HFFc6 (cell line): ENCODE results near the gene CTSE. TPM values are rescaled to one million over a fixed set of nuclear protein-coding genes. Genes with fewer than 3 reads are reported as not detected.

ENCODE experiments used
- DNase-seq: peaks from one replicate; pipeline ENCODE4 v3.0.0-alpha.2; 2018
- H3K27ac Mint-ChIP-seq: 2 replicates; pipeline ENCODE4 v1.8.0; 2020; ENCODE audit warnings: mild to moderate bottlenecking, mixed read lengths
- H3K27me3 Mint-ChIP-seq: 2 replicates; pipeline ENCODE4 v1.8.0; 2021; ENCODE audit warnings: mild to moderate bottlenecking, moderate library complexity, mixed read lengths; ENCODE audit not compliant: insufficient read depth
- H3K36me3 Mint-ChIP-seq: 2 replicates; pipeline ENCODE4 v1.8.0; 2021; ENCODE audit warnings: low read depth, mixed read lengths
- H3K4me1 Mint-ChIP-seq: 2 replicates; pipeline ENCODE4 v1.8.0; 2020; ENCODE audit warnings: low read depth, mixed read lengths
- H3K4me3 Mint-ChIP-seq: 2 replicates; pipeline ENCODE4 v1.8.0; 2020; ENCODE audit warnings: mild to moderate bottlenecking, moderate library complexity, mixed read lengths
- H3K9me3 Mint-ChIP-seq: 2 replicates; pipeline ENCODE4 v1.8.0; 2020; ENCODE audit warnings: mild to moderate bottlenecking, mixed read lengths
- total RNA-seq, 6 experiments: library from RNA; stranded (reverse); fragmentation: NEBNext Ultra II Directional; extraction: Animal tissue kit (Norgen Biotek cat#: 25700); gene quantifications; 2 replicates in 1 of 6; 3 replicates in 5 of 6; pipeline ENCODE4 v1.2.3, GENCODE V29; 2021
- TF ChIP-seq, protein P1 (sequence below): fragments of 200-600 bp; sonication (generic); IDR thresholded peaks from 2 replicates; pipeline ENCODE4 v1.5.0; 2021; ENCODE audit warnings: antibody characterized with exemption, mild to moderate bottlenecking

CTSE gene
- total RNA-seq, 6 experiments from 2014 or later: not detected

DNA sequence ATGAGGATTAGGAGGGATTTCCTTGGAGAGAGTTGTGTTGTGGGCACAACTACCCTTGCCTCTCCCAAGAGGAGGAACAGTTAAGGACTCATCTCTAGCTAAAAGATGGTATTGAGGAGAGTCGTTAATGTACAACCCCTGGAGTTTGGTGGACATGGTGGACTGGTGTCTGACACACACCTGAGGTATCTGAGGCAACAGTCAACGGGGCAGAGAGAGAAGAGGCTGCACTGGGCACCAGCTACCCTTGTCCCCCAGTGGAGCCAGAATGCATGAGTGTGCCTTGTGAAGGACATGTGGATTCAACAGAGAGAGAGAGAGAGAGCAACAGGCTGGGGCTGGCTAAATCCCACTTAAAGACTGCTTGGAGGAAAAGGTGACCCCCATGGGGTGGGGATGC is 33.5 kb downstream of the CTSE start:
- TF ChIP-seq, protein P1, sequence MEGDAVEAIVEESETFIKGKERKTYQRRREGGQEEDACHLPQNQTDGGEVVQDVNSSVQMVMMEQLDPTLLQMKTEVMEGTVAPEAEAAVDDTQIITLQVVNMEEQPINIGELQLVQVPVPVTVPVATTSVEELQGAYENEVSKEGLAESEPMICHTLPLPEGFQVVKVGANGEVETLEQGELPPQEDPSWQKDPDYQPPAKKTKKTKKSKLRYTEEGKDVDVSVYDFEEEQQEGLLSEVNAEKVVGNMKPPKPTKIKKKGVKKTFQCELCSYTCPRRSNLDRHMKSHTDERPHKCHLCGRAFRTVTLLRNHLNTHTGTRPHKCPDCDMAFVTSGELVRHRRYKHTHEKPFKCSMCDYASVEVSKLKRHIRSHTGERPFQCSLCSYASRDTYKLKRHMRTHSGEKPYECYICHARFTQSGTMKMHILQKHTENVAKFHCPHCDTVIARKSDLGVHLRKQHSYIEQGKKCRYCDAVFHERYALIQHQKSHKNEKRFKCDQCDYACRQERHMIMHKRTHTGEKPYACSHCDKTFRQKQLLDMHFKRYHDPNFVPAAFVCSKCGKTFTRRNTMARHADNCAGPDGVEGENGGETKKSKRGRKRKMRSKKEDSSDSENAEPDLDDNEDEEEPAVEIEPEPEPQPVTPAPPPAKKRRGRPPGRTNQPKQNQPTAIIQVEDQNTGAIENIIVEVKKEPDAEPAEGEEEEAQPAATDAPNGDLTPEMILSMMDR: no peak
- H3K36me3 Mint-ChIP-seq: peaks cover 10% of the 10 kb centered on the region
- H3K4me3 Mint-ChIP-seq: no peak overlapping the region
- DNase-seq: no peak
- H3K9me3 Mint-ChIP-seq: no peaks in the 10 kb centered on the region
- no peak overlapping the region for H3K27ac Mint-ChIP-seq
- peaks cover 2% of the 10 kb centered on the region; the same call in 1 of the 2 replicates for H3K27me3 Mint-ChIP-seq
- H3K4me1 Mint-ChIP-seq: peaks cover 10% of the 10 kb centered on the region

- Mint-ChIP-seq H3K4me1 (peaks cover 10% of the 10 kb centered on the region), H3K4me3 (no peak overlapping the region), H3K36me3 (peaks cover 10% of the 10 kb centered on the region), H3K27me3 (peaks cover 2% of the 10 kb centered on the region; the same call in 1 of the 2 replicates), H3K9me3 (no peaks in the 10 kb centered on the region), H3K27ac (no peak overlapping the region)
- DNase-seq: no peak
- TF ChIP-seq, protein P1: no peak
Measured at GRCh38 chr1:205989786-205990185, 33.9 kb downstream of the CTSE start.

- TF ChIP-seq, protein P1: no peak
- no peak overlapping the region for H3K27ac Mint-ChIP-seq
- peaks cover 10% of the 10 kb centered on the region for H3K36me3 Mint-ChIP-seq
- no peak for DNase-seq
- H3K4me3 Mint-ChIP-seq: no peak overlapping the region
- peaks cover 10% of the 10 kb centered on the region for H3K4me1 Mint-ChIP-seq
- H3K27me3 Mint-ChIP-seq: peaks cover 2% of the 10 kb centered on the region; the same call in 1 of the 2 replicates
- no peaks in the 10 kb centered on the region for H3K9me3 Mint-ChIP-seq
Measured at GRCh38 chr1:205988585-205988995, 35.1 kb downstream of the CTSE start.

GRCh38 chr1:205986861-205987260 is 36.8 kb downstream of the CTSE start:
- TF ChIP-seq, protein P1: no peak
- Mint-ChIP-seq H3K27ac (no peak overlapping the region), H3K36me3 (0 out of 2 replicates have a peak, but pooled peaks cover 5% of the 10 kb centered on the region), H3K4me3 (no peak overlapping the region), H3K4me1 (peaks cover 10% of the 10 kb centered on the region), H3K27me3 (peaks cover 1% of the 10 kb centered on the region; the same call in 1 of the 2 replicates), H3K9me3 (no peaks in the 10 kb centered on the region)
- DNase-seq: no peak

DNA sequence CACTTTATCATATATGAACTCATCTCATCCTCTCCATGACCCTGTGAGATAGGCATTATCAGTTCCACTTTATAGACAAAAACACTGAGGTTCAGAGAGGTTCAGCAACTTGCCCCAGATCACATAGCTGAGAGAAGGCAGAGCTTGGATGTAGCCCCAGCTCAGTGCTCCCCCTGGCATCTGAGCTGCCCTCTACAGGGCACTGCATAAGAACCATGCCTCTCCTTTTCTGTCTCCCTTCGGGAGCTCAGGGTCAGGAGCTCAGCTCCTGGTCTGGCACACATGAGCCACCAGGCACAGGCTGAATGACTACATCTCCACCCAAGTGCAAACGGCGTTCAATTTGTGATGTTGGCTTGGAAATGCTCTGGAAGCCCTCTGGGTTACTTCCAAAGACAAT is 37.4 kb downstream of the CTSE start:
- Mint-ChIP-seq H3K27me3 (peaks cover 1% of the 10 kb centered on the region; the same call in 1 of the 2 replicates), H3K4me3 (no peak overlapping the region), H3K27ac (no peak overlapping the region), H3K9me3 (no peaks in the 10 kb centered on the region), H3K36me3 (0 out of 2 replicates have a peak, but pooled peaks cover 5% of the 10 kb centered on the region), H3K4me1 (peaks cover 5% of the 10 kb centered on the region)
- TF ChIP-seq, protein P1: peak; percentile 29; the same call in 1 of the 2 replicates
- DNase-seq: no peak
